ENCODE measurements around the gene ADAMTS13. TPM values are rescaled to one million over a fixed set of nuclear protein-coding genes. Genes with fewer than 3 reads are reported as not detected.

ADAMTS13 gene
- total and polyA plus RNA-seq, 9 of the 15 experiments (the other 6 are each of a cell fraction or from before 2014, with no cell fraction given): 0.03 to 0.20 (median 0.04) TPM; not detected in 4

GRCh38 chr9:133477461-133477860 is 55.3 kb downstream of the ADAMTS13 start:
- BruUV-seq (replicated peaks): no TSS peak
- in situ Hi-C loops (cut with MboI) (no loop called here), intact Hi-C loops (cut with micrococcal nuclease) (no loop called here)

More at GRCh38 chr9:133477461-133477860, 55.3 kb downstream of the ADAMTS13 start:
- Histone ChIP-seq H3K27me3 (ENCODE audit: control insufficient read depth in 2 of 2, insufficient read depth in 2 of 2, low read length in 2 of 2) (peaks cover 18 to 56% of the 10 kb centered on the region in 2 experiments), H4K20me1 (replicated peaks; ENCODE audit: control insufficient read depth, insufficient read depth, low read length) (peaks cover 19% of the 10 kb centered on the region), H3K4me3 (no peak overlapping the region), H3K9ac (ENCODE audit: insufficient read depth in 1 of 2, low read depth in 2 of 2, low read length in 2 of 2) (no peak overlapping the region), H3K79me2 (ENCODE audit: control insufficient read depth, insufficient read depth, low read length) (no peaks in the 10 kb centered on the region), H3K4me2 (ENCODE audit: insufficient read depth, low read length) (no peak overlapping the region), H3K36me3 (ENCODE audit: control insufficient read depth, insufficient read depth, low read length) (no peaks in the 10 kb centered on the region), H3K4me1 (replicated peaks in 1 of 2; ENCODE audit: control insufficient read depth in 2 of 2, insufficient read depth in 2 of 2, low read length in 2 of 2) (peaks cover 0 to 42% of the 10 kb centered on the region in 2 experiments; a peak in 3 of 5 replicates), H3K9me3 (replicated peaks; ENCODE audit: control insufficient read depth, insufficient read depth, low read depth, low read length) (no peaks in the 10 kb centered on the region), H3K9me1 (ENCODE audit: control insufficient read depth, insufficient read depth, low read length) (no peaks in the 10 kb centered on the region), H3K27ac (ENCODE audit: extremely low read depth, low read depth, low read length) (no peak overlapping the region), H2AFZ (ENCODE audit: low read depth, low read length) (no peak overlapping the region)
- POLR2A ChIA-PET: interaction anchor here (1.0 kb wide), 1 partner anchor 102 kb away, joined by 3 read pairs; no protein-coding TSS in a partner anchor
- 30% methylated on average over 4 of the region's 4 CpGs for WGBS (ENCODE audit: insufficient coverage, low coverage, missing lambda C conversion rate)
- FAIRE-seq (no peak), ATAC-seq (no peak), DNase-seq (ENCODE audit: extremely low read depth in 1 of 4, low spot score in 3 of 4) (no peak)
- CTCF ChIA-PET (ENCODE audit: low intra/inter-chr PET ratio): no interaction called here
- TF ChIP-seq MLLT1 (IDR thresholded peaks at IDR 0.05) (no peak), NFIX (CRISPR knock-in tag; IDR thresholded peaks at IDR 0.05; ENCODE audit: low read depth) (no peak), NELFE (IDR thresholded peaks at IDR 0.05; ENCODE audit: insufficient read depth, insufficient read length) (no peak), SNIP1 (IDR thresholded peaks at IDR 0.05; ENCODE audit: low read depth) (no peak), MEIS2 (IDR thresholded peaks at IDR 0.05; ENCODE audit: partially characterized antibody) (no peak), NRF1 (conservative IDR thresholded peaks at IDR 0.05 in 1 of 2, IDR thresholded peaks at IDR 0.05 in 1 of 2) (no peak), POLR2G (IDR thresholded peaks at IDR 0.05; ENCODE audit: low read depth, low read length) (no peak), IFI16 (CRISPR knock-in tag; IDR thresholded peaks at IDR 0.05) (no peak), ILF3 (IDR thresholded peaks at IDR 0.05; ENCODE audit: borderline replicate concordance) (no peak), EP300 (IDR thresholded peaks at IDR 0.05; ENCODE audit: low read length) (no peak)
